IMR-90 (cell line): Measurements from ENCODE around the gene RPS6KL1. TPM values are rescaled to one million over a fixed set of nuclear protein-coding genes. Genes with fewer than 3 reads are reported as not detected.

Source experiments
- ATAC-seq: fragments of 200-7000 bp; cut with Tn5 transposase; 2 replicates; pipeline ENCODE4 v1.9.1; 2020; ENCODE audit warnings: low read depth, mild to moderate bottlenecking, moderate library complexity
- BruUV-seq: library from RNA; stranded (reverse); fragments of 400-500 nt; replicated peaks from 2 replicates; lab custom pipeline; 2021; lab: Mats Ljungman, UMichigan
- CTCF ChIA-PET: fragments of 300-600 bp; formaldehyde crosslinking; extraction: SDS; loops from one replicate; lab custom pipeline; 2021; ENCODE audit warnings: antibody characterized with exemption; lab: Yijun Ruan, JAX
- POLR2A ChIA-PET: fragments of 300-600 bp; sonication (Branson Sonifier 250); formaldehyde crosslinking; loops from one replicate; lab custom pipeline; 2022; ENCODE audit warnings: antibody characterized with exemption; ENCODE audit not compliant: unreplicated experiment; lab: Charles Lee
- DNase-seq: peaks from one replicate; pipeline ENCODE4 v3.0.0; 2013
- H2AFZ ChIP-seq: replicated peaks from 2 replicates; pipeline ENCODE3; 2013; ENCODE audit warnings: low read length, mild to moderate bottlenecking; ENCODE audit not compliant: poor library complexity
- H2AK5ac ChIP-seq: 2 replicates; pipeline ENCODE4 v1.6.1; 2013; ENCODE audit warnings: low read depth, low read length, inconsistent platforms
- H2AK9ac ChIP-seq: replicated peaks from 2 replicates; pipeline ENCODE3; 2013; ENCODE audit warnings: mild to moderate bottlenecking, low read depth, low read length, moderate library complexity; ENCODE audit not compliant: poor library complexity
- H2BK120ac ChIP-seq: 2 replicates; pipeline ENCODE4 v1.6.1; 2013; ENCODE audit warnings: low read depth, low read length, inconsistent platforms
- H2BK15ac ChIP-seq: 3 replicates; pipeline ENCODE4 v1.6.1; 2013; ENCODE audit warnings: low read depth, low read length, inconsistent platforms
- H2BK20ac ChIP-seq: 2 replicates; pipeline ENCODE4 v1.6.1; 2013; ENCODE audit warnings: low read depth, mild to moderate bottlenecking, inconsistent platforms, low read length, moderate library complexity
- H2BK5ac ChIP-seq: 2 replicates; pipeline ENCODE4 v1.6.1; 2013; ENCODE audit warnings: mild to moderate bottlenecking, low read depth, low read length, inconsistent platforms; ENCODE audit not compliant: poor library complexity, severe bottlenecking
- H3K14ac ChIP-seq: replicated peaks from 2 replicates; pipeline ENCODE4 v1.6.1; 2013; ENCODE audit warnings: low read depth, low read length, inconsistent platforms
- H3K18ac ChIP-seq: 2 replicates; pipeline ENCODE4 v1.6.1; 2013; ENCODE audit warnings: low read depth, low read length, control low read depth
- H3K23ac ChIP-seq: 2 replicates; pipeline ENCODE4 v1.6.1; 2013; ENCODE audit warnings: low read depth, low read length, inconsistent platforms
- H3K27ac ChIP-seq: 2 replicates; pipeline ENCODE4 v1.5.1; 2013; ENCODE audit warnings: mild to moderate bottlenecking, control low read depth, low read length; ENCODE audit not compliant: insufficient read depth
- H3K27me3 ChIP-seq: 2 replicates; pipeline ENCODE4 v1.6.1; 2013; ENCODE audit warnings: low read length; ENCODE audit not compliant: control insufficient read depth, insufficient read depth
- H3K36me3 ChIP-seq: 2 replicates; pipeline ENCODE4 v1.6.1; 2013; ENCODE audit warnings: low read length, mixed read lengths; ENCODE audit not compliant: control insufficient read depth, insufficient read depth
- H3K4ac ChIP-seq: 2 replicates; pipeline ENCODE4 v1.6.1; 2013; ENCODE audit warnings: low read depth, low read length, inconsistent platforms
- H3K4me1 ChIP-seq: 2 replicates; pipeline ENCODE4 v1.6.1; 2013; ENCODE audit warnings: low read length, mixed read lengths; ENCODE audit not compliant: control insufficient read depth, insufficient read depth
- H3K4me2 ChIP-seq: 2 replicates; pipeline ENCODE4 v1.6.1; 2013; ENCODE audit warnings: low read depth, mild to moderate bottlenecking, control low read depth, low read length, moderate library complexity
- H3K4me3 ChIP-seq: 2 replicates; pipeline ENCODE4 v1.5.1; 2013; ENCODE audit warnings: low read depth, mild to moderate bottlenecking, control low read depth, low read length, moderate library complexity; ENCODE audit not compliant: insufficient read depth
- H3K56ac ChIP-seq: 2 replicates; pipeline ENCODE4 v1.6.1; 2013; ENCODE audit warnings: low read length, inconsistent platforms; ENCODE audit not compliant: insufficient read depth; ENCODE audit errors: extremely low read depth
- H3K79me1 ChIP-seq, 2 experiments: 2 replicates each; pipeline ENCODE4 v1.6.1; 2013; ENCODE audit warnings: low read length in 2 of 2, inconsistent platforms in 1 of 2, low read depth in 1 of 2
- H3K9ac ChIP-seq: 2 replicates; pipeline ENCODE4 v1.6.1; 2013; ENCODE audit warnings: low read depth, low read length, control low read depth
- H3K9me1 ChIP-seq: 2 replicates; pipeline ENCODE4 v1.6.1; 2013; ENCODE audit warnings: low read length, inconsistent platforms; ENCODE audit not compliant: insufficient read depth
- H3K9me3 ChIP-seq: 2 replicates; pipeline ENCODE4 v1.6.1; 2013; ENCODE audit warnings: low read length; ENCODE audit not compliant: control insufficient read depth, insufficient read depth
- H4K20me1 ChIP-seq: 2 replicates; pipeline ENCODE4 v1.6.1; 2013; ENCODE audit warnings: low read length, inconsistent platforms; ENCODE audit not compliant: insufficient read depth
- H4K5ac ChIP-seq: 2 replicates; pipeline ENCODE4 v1.6.1; 2013; ENCODE audit warnings: mild to moderate bottlenecking, low read depth, low read length, control low read depth
- H4K8ac ChIP-seq, 2 experiments: 2 replicates each; pipeline ENCODE4 v1.6.1; 2013; ENCODE audit warnings: low read depth in 2 of 2, low read length in 2 of 2, control low read depth in 1 of 2, inconsistent platforms in 1 of 2
- H4K91ac ChIP-seq: 2 replicates; pipeline ENCODE4 v1.6.1; 2013; ENCODE audit warnings: low read depth, low read length, inconsistent platforms; ENCODE audit not compliant: insufficient read depth
- CEBPB ChIP-seq: IDR thresholded peaks from 2 replicates; pipeline ENCODE4 v1.6.1; 2012; ENCODE audit warnings: low read depth, low read length, improper control_type of control experiment
- FOS ChIP-seq: fragments of 150-350 bp; IDR thresholded peaks from 2 replicates; pipeline ENCODE4 v1.6.1; 2016; ENCODE audit warnings: low read depth, low read length
- MAFK ChIP-seq: IDR thresholded peaks from 2 replicates; pipeline ENCODE4 v1.6.1; 2012; ENCODE audit warnings: low read depth, low read length, improper control_type of control experiment
- MXI1 ChIP-seq: IDR thresholded peaks from 2 replicates; pipeline ENCODE4 v1.6.1; 2012; ENCODE audit warnings: low read depth, mild to moderate bottlenecking, low read length, moderate library complexity, borderline replicate concordance
- NFE2L2 ChIP-seq: fragments of 150-350 bp; IDR thresholded peaks from 2 replicates; pipeline ENCODE4 v1.6.1; 2016; ENCODE audit warnings: low read depth, mild to moderate bottlenecking, low read length
- POLR2A ChIP-seq: IDR thresholded peaks from 2 replicates; pipeline ENCODE4 v1.6.1; 2012; ENCODE audit warnings: mild to moderate bottlenecking, low read depth, low read length
- RAD21 ChIP-seq: IDR thresholded peaks from 2 replicates; pipeline ENCODE4 v1.6.1; 2012; ENCODE audit warnings: low read length, improper control_type of control experiment
- RCOR1 ChIP-seq: IDR thresholded peaks from 2 replicates; pipeline ENCODE4 v1.6.1; 2012; ENCODE audit warnings: mild to moderate bottlenecking, low read length, improper control_type of control experiment; ENCODE audit not compliant: insufficient replicate concordance
- RFX5 ChIP-seq: IDR thresholded peaks from 2 replicates; pipeline ENCODE4 v1.8.0; 2012; ENCODE audit warnings: low read depth, mild to moderate bottlenecking, low read length, moderate library complexity
- WGBS, 2 experiments: methylation state at CpG; one replicate each; pipeline versions ENCODE4 v1.1.5 to v1.1.7; 2013; ENCODE audit warnings: missing lambda C conversion rate in 2 of 2; ENCODE audit not compliant: insufficient read length in 1 of 2; ENCODE audit errors: extremely low coverage in 2 of 2; 5-methylcytosine and 5-hydroxymethylcytosine counted together
- dilution Hi-C: fragments of 300-500 bp; cut with HindIII; formaldehyde crosslinking; loops from one replicate; pipeline ENCODE4 v1.14.3; 2018; ENCODE audit warnings: low sequenced_read_pairs; ENCODE audit not compliant: unreplicated experiment
- in situ Hi-C: fragments of 300-500 bp; cut with MboI; formaldehyde crosslinking; loops from 3 replicates; pipeline ENCODE4 v1.14.3; 2019; ENCODE audit warnings: low sequenced_read_pairs, inconsistent platforms, mixed read lengths
- intact Hi-C: fragments of 100-400 bp; cut with micrococcal nuclease; formaldehyde crosslinking; loops from 2 replicates; pipeline ENCODE4 v1.10.0; 2022
- polyA plus RNA-seq, 3 experiments: library from polyadenylated mRNA; depleted of rRNA; stranded (reverse); fragments of >200 nt; gene quantifications; 2 replicates each; pipeline ENCODE4 v1.2.3, GENCODE V29; 2012; ENCODE audit warnings: low replicate concordance in 1 of 3
- total RNA-seq: library from RNA; depleted of rRNA; stranded (reverse); fragments of >200 nt; gene quantifications from 2 replicates; pipeline ENCODE4 v1.2.3, GENCODE V29; 2012
- TF ChIP-seq, protein P1 (sequence below): fragments of 150-350 bp; IDR thresholded peaks from 2 replicates; pipeline ENCODE4 v1.6.1; 2017; ENCODE audit warnings: mild to moderate bottlenecking, antibody characterized with exemption, low read length, low read depth
- TF ChIP-seq, protein P2 (sequence below): fragments of 150-350 bp; IDR thresholded peaks from 2 replicates; pipeline ENCODE4 v1.6.1; 2016; ENCODE audit warnings: low read depth, mild to moderate bottlenecking, low read length, moderate library complexity, borderline replicate concordance

The RPS6KL1 gene
- total and polyA plus RNA-seq, 2 of the 4 experiments (the other 2 are of a cell fraction): 0.72 to 1.7 TPM

DNA sequence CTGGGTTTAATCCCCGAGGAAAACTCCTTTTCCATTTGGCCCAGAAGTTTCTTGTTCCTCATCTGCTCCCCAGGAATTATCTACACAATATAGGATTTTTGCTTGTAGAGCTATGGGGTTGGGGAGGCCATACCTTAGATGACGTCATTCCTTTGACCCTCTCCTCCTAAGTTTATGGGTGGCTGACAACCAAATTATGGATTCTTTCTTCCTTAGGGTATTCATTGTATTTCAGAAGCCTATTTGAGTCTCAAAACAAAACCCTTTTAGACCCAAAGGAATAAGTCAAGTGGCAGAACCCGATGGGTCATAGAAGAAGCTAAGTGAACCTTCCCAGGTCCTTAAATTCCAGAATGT is 61.3 kb downstream of the RPS6KL1 start:
- TF ChIP-seq CEBPB: no peak
- TF ChIP-seq RAD21: no peak
- TF ChIP-seq, protein P1, sequence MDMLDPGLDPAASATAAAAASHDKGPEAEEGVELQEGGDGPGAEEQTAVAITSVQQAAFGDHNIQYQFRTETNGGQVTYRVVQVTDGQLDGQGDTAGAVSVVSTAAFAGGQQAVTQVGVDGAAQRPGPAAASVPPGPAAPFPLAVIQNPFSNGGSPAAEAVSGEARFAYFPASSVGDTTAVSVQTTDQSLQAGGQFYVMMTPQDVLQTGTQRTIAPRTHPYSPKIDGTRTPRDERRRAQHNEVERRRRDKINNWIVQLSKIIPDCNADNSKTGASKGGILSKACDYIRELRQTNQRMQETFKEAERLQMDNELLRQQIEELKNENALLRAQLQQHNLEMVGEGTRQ: no peak
- TF ChIP-seq MXI1: no peak
- no peak for TF ChIP-seq RCOR1
- TF ChIP-seq NFE2L2: no peak
- TF ChIP-seq FOS: no peak
- TF ChIP-seq MAFK: no peak
- TF ChIP-seq RFX5: no peak
- TF ChIP-seq, protein P2, sequence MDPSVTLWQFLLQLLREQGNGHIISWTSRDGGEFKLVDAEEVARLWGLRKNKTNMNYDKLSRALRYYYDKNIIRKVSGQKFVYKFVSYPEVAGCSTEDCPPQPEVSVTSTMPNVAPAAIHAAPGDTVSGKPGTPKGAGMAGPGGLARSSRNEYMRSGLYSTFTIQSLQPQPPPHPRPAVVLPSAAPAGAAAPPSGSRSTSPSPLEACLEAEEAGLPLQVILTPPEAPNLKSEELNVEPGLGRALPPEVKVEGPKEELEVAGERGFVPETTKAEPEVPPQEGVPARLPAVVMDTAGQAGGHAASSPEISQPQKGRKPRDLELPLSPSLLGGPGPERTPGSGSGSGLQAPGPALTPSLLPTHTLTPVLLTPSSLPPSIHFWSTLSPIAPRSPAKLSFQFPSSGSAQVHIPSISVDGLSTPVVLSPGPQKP: no peak
- TF ChIP-seq POLR2A: no peak
- no peak overlapping the region for H2AK9ac ChIP-seq
- no peak overlapping the region for H3K56ac ChIP-seq
- no peak overlapping the region for H2BK15ac ChIP-seq
- dilution Hi-C loops (no loop called here), in situ Hi-C loops (loop anchor here (5.0 kb wide), 1 partner anchor 41 kb away; no protein-coding TSS in a partner anchor), intact Hi-C loops (loop anchor here (1.0 to 2.0 kb wide), 2 partner anchors 44 to 227 kb away; no protein-coding TSS in a partner anchor)
- H2BK20ac ChIP-seq: no peak overlapping the region
- H4K8ac ChIP-seq: no peak overlapping the region
- H2BK5ac ChIP-seq: no peak overlapping the region
- H4K5ac ChIP-seq: no peak overlapping the region
- no peaks in the 10 kb centered on the region for H3K79me1 ChIP-seq
- BruUV-seq: no TSS peak
- no peaks in the 10 kb centered on the region for H3K36me3 ChIP-seq
- DNase-seq: no peak
- H3K18ac ChIP-seq: no peak overlapping the region
- no peak overlapping the region for H2BK120ac ChIP-seq
- POLR2A ChIA-PET: no interaction called here
- ATAC-seq: no peak
- H3K4me2 ChIP-seq: no peak overlapping the region
- H3K23ac ChIP-seq: no peak overlapping the region
- H2AFZ ChIP-seq: no peak overlapping the region
- H3K27me3 ChIP-seq: peaks cover 3% of the 10 kb centered on the region; the same call in 1 of the 2 replicates
- WGBS, 2 experiments: 100% methylated on average over 1 of the region's 3 CpGs; no CpG with 5 or more reads in 1 of the 2 experiments
- H3K14ac ChIP-seq: no peak overlapping the region
- no peak overlapping the region for H3K4ac ChIP-seq
- no peak overlapping the region for H3K27ac ChIP-seq
- H3K9ac ChIP-seq: no peak overlapping the region
- no peaks in the 10 kb centered on the region for H3K9me1 ChIP-seq
- CTCF ChIA-PET: interaction anchor here (0.9 to 3.9 kb wide), 4 partner anchors 15 to 46 kb away, joined by 3 to 46 read pairs (median 8); partner anchors contain the start of gene DLST
- H4K20me1 ChIP-seq: no peaks in the 10 kb centered on the region
- no peak overlapping the region for H4K91ac ChIP-seq
- no peak overlapping the region for H2AK5ac ChIP-seq
- H3K4me1 ChIP-seq: peaks cover 2% of the 10 kb centered on the region; the same call in 1 of the 2 replicates
- no peak overlapping the region for H3K4me3 ChIP-seq
- no peaks in the 10 kb centered on the region for H3K9me3 ChIP-seq
